ENCODE results near the gene PTPRG. TPM values are rescaled to one million over a fixed set of nuclear protein-coding genes. Genes with fewer than 3 reads are reported as not detected.

The PTPRG gene
- total RNA-seq, 1 experiment from 2014 or later: 32.1 TPM

DNA sequence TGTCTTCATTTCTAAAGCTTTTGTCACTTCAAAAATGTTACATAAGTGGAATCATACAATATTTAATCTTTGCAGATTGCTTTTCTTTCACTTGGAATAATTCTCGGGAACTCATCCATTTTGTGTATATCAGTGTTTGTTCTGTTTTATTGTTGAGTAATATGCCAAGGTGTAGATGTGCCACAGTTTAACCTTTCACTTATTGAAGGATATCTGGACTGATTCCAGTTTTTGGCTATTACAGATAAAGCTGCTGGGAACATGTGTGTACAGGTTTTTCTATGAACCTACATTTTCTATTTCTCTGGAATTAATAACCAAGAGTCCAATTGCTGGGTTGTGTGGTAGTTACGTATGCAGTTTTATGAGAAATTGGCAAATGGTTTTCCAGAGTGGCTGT, 334.9 kb downstream of the PTPRG start (continued):
- TF ChIP-seq SIN3A (IDR thresholded peaks at IDR 0.05; ENCODE audit: low read depth): no peak
- TF ChIP-seq ZFX (IDR thresholded peaks at IDR 0.05): no peak
- no peak for TF ChIP-seq ATF3 (IDR thresholded peaks at IDR 0.05)
- no peak for TF ChIP-seq CTCF (IDR thresholded peaks at IDR 0.05 in 2 of 3, conservative IDR thresholded peaks at IDR 0.05 in 1 of 3; ENCODE audit: borderline replicate concordance in 1 of 3, insufficient read depth in 1 of 3, low read depth in 2 of 3, low read length in 2 of 3)
- TF ChIP-seq, protein P1, sequence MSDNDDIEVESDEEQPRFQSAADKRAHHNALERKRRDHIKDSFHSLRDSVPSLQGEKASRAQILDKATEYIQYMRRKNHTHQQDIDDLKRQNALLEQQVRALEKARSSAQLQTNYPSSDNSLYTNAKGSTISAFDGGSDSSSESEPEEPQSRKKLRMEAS (IDR thresholded peaks at IDR 0.05): no peak
- no peak for TF ChIP-seq RAD21 (IDR thresholded peaks at IDR 0.05; ENCODE audit: low read depth)
- TF ChIP-seq SRF (IDR thresholded peaks at IDR 0.05; ENCODE audit: low read depth): no peak

DNA sequence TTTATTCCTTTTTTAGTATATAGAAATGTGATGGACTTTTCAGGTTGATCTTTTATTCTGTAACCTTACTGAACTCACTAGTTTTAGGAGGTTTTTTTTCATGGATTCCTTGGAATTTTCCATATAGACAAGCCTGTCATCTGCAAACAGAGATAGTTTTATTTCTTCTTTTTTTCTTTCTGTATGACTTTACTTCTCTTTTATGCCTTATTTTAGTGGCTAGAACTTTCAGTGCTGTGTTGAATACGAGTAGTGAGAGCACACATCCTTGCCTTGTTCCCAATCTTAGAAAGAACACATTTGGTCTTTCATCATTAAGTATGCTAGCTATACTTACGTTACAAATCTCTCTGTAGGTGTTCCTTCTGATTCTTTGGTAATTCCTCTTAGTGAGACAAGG, 336.5 kb downstream of the PTPRG start:
- Histone ChIP-seq H3K79me2 (ENCODE audit: insufficient read depth, low read length) (no peaks in the 10 kb centered on the region), H3K4me2 (ENCODE audit: low read length) (no peak overlapping the region), H2AFZ (ENCODE audit: low read depth, low read length, poor library complexity, severe bottlenecking) (no peak overlapping the region), H3K9ac (ENCODE audit: low read length) (no peak overlapping the region), H3K27me3 (ENCODE audit: insufficient read depth, low read length) (no peaks in the 10 kb centered on the region), H3K4me1 (ENCODE audit: control insufficient read depth in 1 of 2, insufficient read depth in 2 of 2, low read length in 2 of 2) (peaks cover 27 to 34% of the 10 kb centered on the region in 2 experiments), H3K27ac (ENCODE audit: low read depth, low read length) (no peak overlapping the region), H3K9me2 (ENCODE audit: insufficient read depth) (no peaks in the 10 kb centered on the region), H3K36me3 (ENCODE audit: control insufficient read depth in 1 of 2, insufficient read depth in 2 of 2, low read length in 2 of 2) (no peaks in the 10 kb centered on the region), H4K20me1 (ENCODE audit: insufficient read depth) (peaks cover 12% of the 10 kb centered on the region; the same call in 1 of the 2 replicates), H3K9me3 (ENCODE audit: control insufficient read depth in 1 of 2, insufficient read depth in 1 of 2, low read depth in 1 of 2, low read length in 2 of 2) (no peaks in the 10 kb centered on the region), H3K4me3 (replicated peaks in 1 of 2; ENCODE audit: low read depth in 1 of 2, low read length in 2 of 2) (no peak overlapping the region)
- ChIA-PET RAD21 (ENCODE audit: low non-redundant PET in 1 of 2, low total read pairs in 2 of 2, uncharacterized antibody in 2 of 2, unreplicated experiment in 2 of 2) (no interaction called here), CTCF (no interaction called here), POLR2A (no interaction called here)
- DNase-seq (ENCODE audit: low read depth, low spot score) (no peak), ATAC-seq (no peak)
- BruUV-seq (replicated peaks): no TSS peak
- intact Hi-C loops (cut with micrococcal nuclease): no loop called here
- TF ChIP-seq POLR2A (IDR thresholded peaks at IDR 0.05; ENCODE audit: borderline replicate concordance, extremely low read depth, insufficient read depth, insufficient read length) (no peak), ZFX (IDR thresholded peaks at IDR 0.05) (no peak), POLR2AphosphoS5 (IDR thresholded peaks at IDR 0.05; ENCODE audit: low read depth, low read length) (no peak), SP1 (IDR thresholded peaks at IDR 0.05; ENCODE audit: low read depth) (no peak), EZH2phosphoT487 (IDR thresholded peaks at IDR 0.05; ENCODE audit: borderline replicate concordance) (no peak), EZH2 (IDR thresholded peaks at IDR 0.05) (no peak), JUND (IDR thresholded peaks at IDR 0.05) (no peak), CBX3 (IDR thresholded peaks at IDR 0.05; ENCODE audit: low read depth) (no peak), FOSL1 (IDR thresholded peaks at IDR 0.05; ENCODE audit: low read depth) (no peak), ZNF274 (IDR thresholded peaks at IDR 0.05; ENCODE audit: low read depth, low read length) (no peak), YY1 (IDR thresholded peaks at IDR 0.05; ENCODE audit: extremely low read depth, insufficient replicate concordance, low read depth, low read length) (no peak), TCF7L2 (IDR thresholded peaks at IDR 0.05; ENCODE audit: borderline replicate concordance, extremely low read depth, insufficient read depth, insufficient read length) (no peak), CTCF (IDR thresholded peaks at IDR 0.05 in 2 of 3, conservative IDR thresholded peaks at IDR 0.05 in 1 of 3; ENCODE audit: borderline replicate concordance in 1 of 3, insufficient read depth in 1 of 3, low read depth in 2 of 3, low read length in 2 of 3) (no peak)
- TF ChIP-seq, protein P2, sequence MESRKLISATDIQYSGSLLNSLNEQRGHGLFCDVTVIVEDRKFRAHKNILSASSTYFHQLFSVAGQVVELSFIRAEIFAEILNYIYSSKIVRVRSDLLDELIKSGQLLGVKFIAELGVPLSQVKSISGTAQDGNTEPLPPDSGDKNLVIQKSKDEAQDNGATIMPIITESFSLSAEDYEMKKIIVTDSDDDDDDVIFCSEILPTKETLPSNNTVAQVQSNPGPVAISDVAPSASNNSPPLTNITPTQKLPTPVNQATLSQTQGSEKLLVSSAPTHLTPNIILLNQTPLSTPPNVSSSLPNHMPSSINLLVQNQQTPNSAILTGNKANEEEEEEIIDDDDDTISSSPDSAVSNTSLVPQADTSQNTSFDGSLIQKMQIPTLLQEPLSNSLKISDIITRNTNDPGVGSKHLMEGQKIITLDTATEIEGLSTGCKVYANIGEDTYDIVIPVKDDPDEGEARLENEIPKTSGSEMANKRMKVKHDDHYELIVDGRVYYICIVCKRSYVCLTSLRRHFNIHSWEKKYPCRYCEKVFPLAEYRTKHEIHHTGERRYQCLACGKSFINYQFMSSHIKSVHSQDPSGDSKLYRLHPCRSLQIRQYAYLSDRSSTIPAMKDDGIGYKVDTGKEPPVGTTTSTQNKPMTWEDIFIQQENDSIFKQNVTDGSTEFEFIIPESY (IDR thresholded peaks at IDR 0.05; ENCODE audit: extremely low read depth, insufficient replicate concordance, low read length): no peak
- TF ChIP-seq, protein P1 (IDR thresholded peaks at IDR 0.05): no peak
